Fibroblast of skin of right biceps (primary cell): ENCODE measurements around the gene NXPH4.

ENCODE experiments used
- DNase-seq: peaks from one replicate; pipeline ENCODE4 v3.0.0-alpha.2; 2013

The NXPH4 gene

DNA sequence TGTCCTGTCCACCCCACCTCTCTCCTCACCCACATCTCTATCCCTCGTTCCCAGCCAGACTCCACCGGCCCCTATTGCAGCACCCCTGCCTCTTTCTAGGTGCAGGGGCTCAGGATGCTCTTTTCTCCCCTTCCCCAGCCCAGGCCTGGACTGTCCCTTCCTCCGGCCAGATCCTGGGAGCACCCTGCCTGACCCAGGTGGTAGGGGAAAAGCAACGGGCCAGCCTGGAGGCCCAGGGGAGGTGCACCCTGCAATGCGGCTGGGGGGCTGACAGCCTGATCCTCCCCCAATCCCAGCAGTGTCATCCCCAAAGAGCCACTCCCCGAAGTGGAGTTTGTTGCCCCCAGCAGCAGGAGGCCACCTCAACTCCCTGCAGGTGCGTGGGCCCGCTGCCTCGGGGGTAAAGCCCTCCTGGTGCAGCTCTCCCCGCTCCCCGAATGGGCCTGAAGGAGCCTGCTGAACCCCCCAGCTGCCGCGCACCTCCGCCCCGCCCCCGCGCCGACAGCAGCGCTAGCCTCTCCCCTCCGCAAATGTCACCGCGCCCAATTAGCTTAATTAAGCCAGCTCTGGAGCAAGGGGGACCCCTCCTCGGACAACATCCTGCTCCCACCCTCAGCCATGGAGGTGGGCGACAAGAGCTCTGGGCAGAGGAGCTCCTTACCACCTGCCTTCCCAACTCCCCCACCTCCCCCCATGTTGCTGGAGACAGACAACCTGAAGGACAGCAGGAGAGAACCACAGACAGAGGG, 4.7 kb downstream of the NXPH4 start:
- no peak for DNase-seq

DNA sequence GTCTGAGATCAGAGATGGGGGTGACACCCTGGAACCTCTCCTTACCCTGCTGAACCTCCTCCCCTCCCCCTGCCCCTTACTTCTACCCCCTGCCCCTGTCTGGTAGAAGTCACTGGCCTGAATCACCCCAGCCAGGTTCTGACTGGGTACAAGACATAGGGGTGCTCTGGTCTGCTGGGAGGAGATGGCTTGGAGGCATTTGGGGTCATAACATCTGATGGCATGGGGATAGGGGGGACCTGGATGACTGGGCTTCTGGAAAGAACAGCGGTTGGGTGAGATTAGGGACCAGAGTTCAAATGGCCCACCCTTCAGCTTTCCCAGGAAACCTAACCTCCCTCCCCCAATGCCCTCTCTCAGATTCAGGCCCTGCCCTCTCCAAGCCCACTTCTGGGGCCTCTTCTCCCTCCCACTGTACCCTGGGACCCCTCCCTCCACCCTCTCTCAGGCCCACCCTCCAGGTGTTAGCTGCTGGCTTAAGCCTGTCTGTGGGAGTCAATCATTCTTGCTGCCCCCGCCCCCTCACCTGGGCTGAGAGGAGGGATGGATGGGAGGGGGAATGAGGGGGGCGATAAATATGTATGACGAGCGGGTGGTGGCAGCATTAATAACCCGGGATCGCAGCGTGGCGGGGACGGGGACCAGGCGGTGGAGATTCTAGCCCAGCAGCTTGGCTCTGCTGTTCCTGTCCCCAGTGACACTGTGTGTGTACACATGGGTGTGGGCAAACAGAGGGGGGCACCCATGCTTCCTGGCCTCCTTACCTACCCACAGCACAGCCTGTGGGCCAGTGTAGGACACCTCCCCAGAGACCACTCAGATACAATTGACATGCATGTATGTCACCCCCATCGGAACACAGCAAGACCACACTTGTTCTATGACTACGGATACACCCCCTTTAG, 5.9 kb downstream of the NXPH4 start:
- DNase-seq: no peak

DNA sequence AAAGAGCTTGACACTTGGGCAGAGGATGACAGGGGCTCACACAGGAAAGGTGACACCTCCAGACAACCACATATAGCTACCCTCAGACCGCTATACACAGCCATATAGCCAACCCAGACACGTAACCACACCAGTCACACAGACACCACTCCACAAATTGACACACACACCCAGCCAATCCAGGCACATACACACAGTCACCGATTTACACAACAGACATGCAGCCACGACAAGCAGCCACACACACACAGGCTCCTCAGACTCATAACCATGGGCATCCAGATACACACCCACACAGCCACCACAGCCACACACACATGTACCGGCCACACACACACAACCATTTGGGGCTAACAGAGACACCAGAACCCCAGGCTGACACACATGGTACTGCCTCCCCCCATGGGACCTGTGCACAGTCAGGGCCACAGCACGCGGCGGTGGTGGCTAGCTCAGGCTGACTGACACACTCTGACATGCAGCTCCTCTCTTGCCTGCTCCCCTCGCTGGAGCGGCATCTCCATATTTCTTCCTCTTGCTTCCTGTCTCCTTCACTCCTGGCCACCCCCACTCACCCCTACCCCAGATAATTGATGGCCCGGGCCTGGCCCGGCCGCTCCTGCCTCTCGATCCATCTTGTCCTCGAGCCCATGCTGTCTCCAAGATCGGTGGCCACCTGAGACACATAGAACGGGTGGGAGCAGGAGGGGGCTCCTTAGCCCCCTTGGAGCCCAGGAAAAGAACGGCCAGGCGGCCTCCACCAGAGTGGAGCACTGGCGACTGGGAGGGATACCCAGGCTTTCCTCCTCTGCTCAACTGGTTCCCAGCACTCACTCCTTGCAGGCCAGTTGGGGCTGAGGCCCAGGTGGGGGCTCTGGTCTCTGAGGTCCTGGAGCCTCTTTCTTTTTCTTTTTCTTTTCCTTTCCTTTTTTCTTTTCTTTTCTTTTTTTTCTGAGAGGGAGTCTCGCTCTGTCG, 6.9 kb downstream of the NXPH4 start:
- DNase-seq: no peak

DNA sequence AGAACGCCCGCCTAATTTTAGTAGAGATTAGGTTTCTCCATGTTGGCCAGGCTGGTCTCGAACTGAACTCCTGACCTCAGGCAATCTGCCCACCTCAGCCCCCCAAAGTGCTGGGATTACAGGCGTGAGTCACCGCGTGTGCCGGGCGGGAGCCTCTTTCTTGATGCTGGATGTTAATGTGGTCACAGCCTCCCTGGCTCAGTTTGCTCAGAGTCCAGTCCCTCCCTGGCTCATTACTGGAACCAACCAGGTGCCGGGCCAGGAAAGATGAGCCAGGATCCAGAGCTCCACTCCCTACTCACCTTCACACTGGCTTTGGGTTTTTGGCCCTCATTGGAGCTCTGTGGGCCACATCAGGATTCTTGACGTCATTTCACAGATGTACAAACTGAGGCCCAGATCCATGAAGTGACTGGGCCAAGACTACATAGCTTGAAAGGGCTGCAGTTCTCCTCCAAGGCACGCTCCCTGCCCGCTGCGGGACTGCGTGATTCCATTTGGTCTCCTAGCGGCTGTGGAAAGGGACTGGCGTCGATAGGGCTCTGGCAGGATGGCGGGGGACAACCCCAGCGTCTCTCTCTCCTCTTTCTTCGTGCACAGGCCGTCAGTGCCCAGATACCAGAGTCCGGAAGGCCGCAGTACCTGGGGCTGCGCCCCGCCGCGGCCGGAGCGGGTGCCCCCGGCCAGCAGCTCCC, 7.8 kb downstream of the NXPH4 start:
- DNase-seq: no peak

DNA sequence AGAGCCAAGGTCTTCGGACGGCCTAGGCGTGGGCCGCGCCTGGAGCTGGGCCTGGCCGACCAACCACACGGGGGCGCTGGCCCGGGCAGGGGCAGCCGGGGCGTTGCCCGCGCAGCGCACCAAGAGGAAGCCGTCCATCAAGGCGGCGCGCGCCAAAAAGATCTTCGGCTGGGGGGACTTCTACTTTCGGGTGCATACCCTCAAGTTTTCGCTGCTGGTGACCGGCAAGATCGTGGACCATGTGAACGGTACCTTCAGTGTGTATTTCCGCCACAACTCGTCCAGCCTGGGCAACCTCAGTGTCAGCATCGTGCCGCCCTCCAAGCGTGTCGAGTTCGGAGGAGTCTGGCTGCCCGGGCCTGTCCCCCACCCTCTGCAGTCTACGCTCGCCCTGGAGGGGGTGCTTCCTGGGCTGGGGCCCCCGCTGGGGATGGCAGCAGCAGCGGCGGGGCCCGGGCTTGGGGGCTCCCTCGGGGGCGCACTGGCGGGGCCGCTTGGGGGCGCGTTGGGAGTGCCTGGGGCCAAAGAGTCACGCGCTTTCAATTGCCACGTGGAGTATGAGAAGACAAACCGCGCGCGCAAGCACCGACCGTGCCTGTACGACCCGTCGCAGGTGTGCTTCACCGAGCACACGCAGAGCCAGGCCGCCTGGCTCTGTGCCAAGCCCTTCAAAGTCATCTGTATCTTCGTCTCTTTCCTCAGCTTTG, 8.5 kb downstream of the NXPH4 start:
- no peak for DNase-seq

DNA sequence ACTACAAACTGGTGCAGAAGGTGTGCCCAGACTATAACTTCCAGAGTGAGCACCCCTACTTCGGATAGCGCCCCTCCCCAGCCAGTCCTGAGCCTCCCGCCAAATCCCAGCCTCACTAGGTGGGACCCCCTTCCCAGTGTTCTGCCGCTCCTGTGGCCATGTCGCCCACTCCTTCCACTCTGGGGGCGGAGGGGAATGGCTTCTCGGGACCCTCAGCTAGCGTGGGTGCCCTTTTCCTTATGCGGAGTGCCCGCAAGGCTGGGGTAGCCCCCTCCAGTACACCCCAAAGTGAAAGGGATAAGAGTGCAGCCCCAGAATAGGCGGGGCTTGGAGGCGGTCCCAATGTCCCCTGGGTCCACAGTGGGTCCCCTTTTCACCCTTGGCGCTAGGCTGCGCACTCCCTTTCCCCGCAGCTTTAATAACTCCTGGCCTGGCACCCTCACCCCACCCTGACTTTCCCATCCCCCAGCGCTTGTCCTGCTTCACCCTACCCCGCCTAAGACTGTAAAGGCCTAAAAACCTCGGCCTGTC, 9.2 kb downstream of the NXPH4 start:
- no peak for DNase-seq

DNA sequence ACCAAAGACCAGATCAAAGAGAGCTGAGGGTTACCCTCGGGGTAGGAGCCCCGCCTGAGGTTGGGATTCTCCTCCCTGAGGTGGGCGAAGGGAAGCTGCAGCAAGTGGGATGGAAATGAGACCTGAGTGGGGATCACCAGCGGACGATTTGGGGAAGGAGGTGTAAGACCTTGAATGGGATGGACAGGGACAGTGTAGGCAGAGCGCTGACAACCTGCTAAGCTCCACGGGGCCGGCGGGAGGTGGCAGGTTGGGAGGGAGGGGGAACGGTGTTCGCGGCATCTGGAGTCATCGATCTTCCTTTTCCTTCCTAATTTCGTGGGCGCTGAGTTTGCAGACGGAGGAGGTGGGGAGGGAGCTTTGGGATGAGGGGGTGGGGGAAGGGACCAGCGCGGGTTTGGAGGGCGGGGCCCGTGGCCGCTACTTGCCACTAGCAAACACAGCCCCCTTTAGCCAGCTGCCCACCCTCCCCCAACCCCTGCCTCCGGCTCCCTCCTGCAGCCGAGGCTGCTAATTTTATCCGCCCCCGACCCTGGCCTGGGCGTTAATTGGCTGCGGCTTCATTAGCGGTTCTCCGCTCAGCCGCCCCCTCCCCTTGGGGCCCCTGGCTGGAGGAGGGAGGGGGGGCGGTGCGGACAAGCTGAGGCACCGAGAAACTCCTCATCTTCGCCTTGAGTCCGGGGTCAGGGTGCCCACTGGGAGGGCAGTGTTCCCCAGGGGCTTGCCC, 10.2 kb downstream of the NXPH4 start:
- DNase-seq: no peak

DNA sequence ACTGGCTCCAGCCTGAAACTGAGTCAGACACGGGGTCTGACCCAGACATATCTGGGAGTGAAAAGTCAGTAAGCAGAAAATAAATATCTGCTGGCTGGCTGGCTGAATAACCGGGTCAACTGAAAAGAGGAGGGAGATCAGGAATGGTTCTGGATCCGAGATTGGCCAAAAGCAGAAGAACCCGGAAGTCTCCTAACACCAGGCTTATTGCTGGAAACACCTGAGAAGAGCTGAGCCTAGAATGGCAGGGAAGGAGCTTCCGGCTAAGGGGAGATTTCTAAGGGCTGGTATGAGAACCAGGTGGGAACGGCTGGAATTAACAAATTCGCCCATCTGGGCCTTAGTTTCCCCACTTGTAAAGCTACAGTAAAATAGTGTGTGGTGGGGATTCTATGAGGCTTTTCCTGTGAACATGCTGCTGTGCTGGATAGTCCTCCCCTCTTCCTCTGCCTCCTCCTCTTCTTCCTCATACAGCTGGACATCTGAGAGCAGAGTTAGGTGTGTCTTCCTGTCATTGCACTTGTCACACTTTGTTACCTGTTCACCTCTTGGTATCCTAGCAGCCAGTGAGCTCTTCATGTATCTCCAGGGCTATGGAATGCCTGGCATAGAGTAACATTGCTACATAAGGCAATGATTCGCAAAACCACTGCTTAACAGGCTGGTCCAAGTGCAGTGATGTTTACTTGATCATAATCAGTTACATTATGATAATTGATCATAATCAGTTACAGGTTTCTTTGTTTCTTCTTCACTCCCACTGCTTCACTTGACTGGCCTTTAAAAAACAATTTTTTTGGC, 10.9 kb downstream of the NXPH4 start:
- no peak for DNase-seq

DNA sequence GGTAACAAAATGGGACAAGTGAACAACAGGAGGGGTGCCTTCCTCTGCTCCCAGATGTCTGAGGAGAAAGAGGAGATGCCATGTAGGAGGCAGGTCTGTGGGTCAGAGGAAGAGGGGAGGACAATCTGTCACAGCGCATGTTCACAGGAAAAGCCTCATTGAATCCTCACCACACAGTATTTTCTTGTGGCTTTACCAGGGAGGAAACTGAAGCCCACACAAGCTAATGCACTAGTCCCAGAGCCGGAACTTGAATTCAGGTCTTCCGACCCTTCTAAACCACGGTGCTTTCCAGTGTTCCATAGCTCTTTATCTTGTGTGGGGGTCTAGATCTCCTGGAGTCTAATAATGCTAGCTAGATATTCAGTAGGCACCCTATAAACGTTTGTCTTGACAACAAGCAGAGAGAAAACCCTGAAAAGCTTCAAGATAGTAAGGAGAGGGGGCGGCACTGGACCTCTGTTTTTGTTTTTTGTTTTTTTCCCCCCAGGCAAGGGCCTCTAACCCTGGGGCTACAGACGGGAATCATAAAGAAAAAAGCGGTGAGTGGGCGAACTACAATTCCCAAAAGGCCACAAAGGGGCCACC, 12.5 kb downstream of the NXPH4 start:
- DNase-seq: no peak

DNA sequence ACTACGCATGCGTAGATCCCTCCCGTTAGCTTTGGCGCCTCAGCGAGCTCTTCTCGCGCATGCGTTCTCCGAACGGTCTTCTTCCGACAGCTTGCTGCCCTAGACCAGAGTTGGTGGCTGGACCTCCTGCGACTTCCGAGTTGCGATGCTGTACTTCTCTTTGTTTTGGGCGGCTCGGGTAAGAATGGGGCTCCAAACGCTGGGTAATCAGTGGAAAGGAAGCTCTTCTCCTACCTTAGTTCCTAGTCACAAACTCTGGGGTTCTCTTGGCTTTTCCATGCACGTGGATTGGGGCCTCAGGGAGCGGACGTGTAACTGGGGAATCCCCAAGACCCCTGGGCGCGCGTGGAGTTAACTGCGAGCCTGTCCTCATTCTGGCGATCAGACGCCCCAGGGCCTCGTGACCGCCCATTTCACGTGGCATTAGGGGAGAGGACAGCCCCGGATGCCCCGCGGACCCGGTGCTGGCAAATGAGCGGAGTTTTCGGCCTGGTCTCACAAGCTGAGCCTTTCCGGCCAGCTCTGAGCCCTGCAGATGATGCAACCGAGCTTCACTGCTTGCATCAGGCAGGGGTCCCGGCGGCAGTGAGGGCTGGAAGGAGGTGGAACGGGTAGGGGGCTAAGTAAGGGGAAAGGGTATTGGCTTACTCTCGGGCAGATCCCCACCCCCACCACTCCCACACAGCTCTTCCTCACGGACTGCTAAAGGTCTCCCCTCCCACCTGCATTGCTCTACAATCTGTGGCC, 13.2 kb downstream of the NXPH4 start, which contains the start of gene SHMT2:
SHMT2 (plus strand) TSS at position 78 of the 747 bp plus-strand sequence; CDS start at position 146, 68 bp downstream.
- DNase-seq: peak; percentile 95

DNA sequence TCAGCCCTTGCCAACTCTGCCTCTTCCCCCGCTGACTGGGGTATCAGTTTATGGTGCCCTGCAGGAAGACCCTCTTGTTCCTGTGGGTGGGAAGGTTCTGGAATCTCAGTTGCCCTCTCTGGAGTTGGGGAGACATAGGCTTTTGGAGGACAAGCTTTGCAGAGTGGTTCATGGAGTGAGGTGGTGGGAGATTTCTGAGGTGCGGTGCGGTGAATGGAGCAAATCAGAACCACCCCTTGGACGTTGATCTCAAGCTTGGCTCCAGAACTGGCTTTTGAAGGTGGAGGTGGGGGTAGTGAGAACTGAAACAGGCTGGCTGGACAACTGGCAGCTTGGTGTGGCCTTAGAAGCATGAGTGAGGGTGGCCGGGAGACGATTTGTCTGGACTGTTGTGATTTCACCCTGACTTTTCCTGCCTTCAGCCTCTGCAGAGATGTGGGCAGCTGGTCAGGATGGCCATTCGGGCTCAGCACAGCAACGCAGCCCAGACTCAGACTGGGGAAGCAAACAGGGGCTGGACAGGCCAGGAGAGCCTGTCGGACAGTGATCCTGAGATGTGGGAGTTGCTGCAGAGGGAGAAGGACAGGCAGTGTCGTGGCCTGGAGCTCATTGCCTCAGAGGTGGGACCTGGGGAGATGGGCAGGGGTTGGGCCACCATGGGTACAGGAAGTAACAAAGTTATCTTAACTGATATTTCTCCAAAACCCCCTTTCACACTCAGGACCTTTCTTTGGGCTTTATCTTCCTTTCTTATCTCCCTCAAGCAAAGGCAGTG, 14.0 kb downstream of the NXPH4 start:
- no peak for DNase-seq

DNA sequence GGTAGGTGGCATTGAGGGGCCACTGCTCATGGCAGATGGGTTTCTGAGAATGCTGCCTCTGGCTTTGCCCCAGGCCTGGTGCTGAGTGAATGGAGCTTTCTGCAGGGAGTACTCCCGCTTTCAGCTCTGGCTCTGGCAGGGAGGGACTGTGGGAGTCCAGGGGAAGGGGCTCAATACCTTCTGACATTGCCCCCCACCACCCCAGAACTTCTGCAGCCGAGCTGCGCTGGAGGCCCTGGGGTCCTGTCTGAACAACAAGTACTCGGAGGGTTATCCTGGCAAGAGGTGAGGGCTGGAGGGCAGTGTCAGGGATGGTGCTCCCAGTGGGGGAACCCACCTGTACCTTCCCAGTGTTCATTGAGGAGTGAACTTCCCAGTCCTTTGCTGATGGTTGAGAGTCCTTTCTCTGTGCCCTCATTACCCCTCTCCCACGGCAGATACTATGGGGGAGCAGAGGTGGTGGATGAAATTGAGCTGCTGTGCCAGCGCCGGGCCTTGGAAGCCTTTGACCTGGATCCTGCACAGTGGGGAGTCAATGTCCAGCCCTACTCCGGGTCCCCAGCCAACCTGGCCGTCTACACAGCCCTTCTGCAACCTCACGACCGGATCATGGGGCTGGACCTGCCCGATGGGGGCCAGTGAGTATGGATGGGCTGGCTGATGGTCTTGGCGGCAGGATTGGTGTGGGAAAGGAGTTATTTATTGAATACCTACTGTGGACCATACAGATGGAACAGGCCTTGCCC, 14.9 kb downstream of the NXPH4 start:
- DNase-seq: no peak

DNA sequence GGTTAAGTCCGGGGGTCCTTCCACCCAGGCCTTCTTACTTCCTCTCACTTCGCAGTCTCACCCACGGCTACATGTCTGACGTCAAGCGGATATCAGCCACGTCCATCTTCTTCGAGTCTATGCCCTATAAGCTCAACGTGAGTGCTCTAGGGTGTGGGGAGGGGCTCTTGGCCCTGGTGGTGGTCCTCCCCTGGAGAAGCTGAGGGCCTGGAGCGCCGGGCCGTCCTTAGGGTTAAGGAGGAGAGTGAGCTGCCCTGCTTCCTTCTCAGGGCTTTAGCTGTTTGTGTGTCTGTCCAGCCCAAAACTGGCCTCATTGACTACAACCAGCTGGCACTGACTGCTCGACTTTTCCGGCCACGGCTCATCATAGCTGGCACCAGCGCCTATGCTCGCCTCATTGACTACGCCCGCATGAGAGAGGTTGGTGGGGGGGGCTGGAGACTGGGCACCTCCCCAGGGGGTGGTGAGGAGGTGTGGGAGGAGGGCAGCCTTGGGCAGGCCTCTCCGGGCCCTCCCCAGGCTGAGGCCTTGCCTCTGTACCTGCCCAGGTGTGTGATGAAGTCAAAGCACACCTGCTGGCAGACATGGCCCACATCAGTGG, 15.7 kb downstream of the NXPH4 start:
- no peak for DNase-seq

DNA sequence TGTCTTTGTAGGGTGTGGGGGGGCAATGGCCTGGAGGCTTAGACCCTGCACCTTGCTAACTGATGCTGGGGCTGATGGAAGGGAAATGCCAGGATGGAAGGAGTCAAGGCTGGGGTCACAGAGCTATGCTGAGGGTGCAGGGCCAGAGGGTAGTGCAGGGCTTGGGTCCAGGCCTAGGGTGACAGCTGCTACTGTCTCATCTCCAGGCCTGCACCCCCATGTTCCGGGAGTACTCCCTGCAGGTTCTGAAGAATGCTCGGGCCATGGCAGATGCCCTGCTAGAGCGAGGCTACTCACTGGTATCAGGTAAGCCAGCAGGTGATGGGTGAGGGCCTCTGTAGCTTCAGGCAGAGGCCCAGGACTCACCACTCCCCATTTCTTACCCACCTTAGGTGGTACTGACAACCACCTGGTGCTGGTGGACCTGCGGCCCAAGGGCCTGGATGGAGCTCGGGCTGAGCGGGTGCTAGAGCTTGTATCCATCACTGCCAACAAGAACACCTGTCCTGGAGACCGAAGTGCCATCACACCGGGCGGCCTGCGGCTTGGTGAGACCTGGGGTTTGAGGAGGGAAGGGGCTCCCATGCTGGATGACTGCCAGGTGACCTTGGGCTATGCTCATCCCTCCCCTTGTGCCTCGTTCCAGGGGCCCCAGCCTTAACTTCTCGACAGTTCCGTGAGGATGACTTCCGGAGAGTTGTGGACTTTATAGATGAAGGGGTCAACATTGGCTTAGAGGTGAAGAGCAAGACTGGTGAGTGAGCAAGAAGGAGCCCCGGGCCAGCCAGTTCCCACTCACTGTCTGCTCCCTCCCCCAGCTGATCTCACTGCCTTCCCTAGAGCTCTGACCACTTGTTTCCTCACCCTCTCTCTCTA, 17.0 kb downstream of the NXPH4 start:
- DNase-seq: no peak

DNA sequence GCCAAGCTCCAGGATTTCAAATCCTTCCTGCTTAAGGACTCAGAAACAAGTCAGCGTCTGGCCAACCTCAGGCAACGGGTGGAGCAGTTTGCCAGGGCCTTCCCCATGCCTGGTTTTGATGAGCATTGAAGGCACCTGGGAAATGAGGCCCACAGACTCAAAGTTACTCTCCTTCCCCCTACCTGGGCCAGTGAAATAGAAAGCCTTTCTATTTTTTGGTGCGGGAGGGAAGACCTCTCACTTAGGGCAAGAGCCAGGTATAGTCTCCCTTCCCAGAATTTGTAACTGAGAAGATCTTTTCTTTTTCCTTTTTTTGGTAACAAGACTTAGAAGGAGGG, 17.6 kb downstream of the NXPH4 start:
- no peak for DNase-seq
